Loucy (cell line): Measurements from ENCODE around the gene WDFY1.

Source experiments
- CTCF ChIP-seq: fragments of 200-600 bp; sonication (generic); conservative IDR thresholded peaks from 2 replicates; pipeline ENCODE4 v1.5.1; 2014; ENCODE audit warnings: mild to moderate bottlenecking, antibody characterized with exemption, low read length
- EZH2phosphoT487 ChIP-seq: fragments of 200-600 bp; IDR thresholded peaks from 2 replicates; pipeline ENCODE4 v1.6.1; 2018; ENCODE audit warnings: antibody characterized with exemption, mild to moderate bottlenecking, moderate library complexity, borderline replicate concordance

DNA sequence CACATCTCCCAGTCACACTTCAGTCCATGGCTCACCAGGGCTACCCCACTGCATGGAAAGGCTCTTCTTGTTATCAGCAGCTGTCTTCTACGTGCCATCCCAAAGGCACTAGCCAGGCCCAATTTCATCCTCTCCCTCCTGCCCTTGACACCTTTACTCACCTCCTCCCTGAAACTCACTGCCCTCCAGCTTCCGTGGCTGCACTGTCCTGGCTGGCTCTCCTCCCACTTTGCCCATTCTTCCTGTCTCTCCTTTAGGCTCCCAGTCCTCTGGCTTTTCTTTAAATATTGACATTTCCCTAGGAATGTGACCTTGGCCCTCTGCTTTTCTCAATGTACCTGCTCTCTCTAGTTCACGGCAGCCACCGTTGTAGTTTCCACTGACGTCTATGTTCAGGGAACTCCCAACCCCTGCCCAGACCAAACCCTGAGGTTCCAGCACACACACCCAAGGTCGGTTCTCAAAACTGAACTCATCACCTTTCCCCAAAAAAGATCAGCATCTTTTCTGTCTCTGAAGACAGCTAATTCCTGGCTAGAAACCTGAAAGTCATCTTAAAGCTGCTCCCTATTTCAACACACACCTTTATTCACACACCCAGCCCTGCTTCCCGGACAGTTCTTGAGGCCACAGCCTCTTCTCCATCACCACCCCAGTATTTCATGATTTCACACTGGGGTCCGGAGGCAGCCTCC lies 36.7 kb downstream of the WDFY1 start:
- TF ChIP-seq CTCF, result no peak
- TF ChIP-seq EZH2phosphoT487, result no peak
